ENCODE data around the gene ALG12. TPM values are rescaled to one million over a fixed set of nuclear protein-coding genes. Genes with fewer than 3 reads are reported as not detected.

ALG12 gene
- total and polyA plus RNA-seq, 2 of the 4 experiments (the other 2 are of a cell fraction): 7.2 to 10.9 TPM

- Histone ChIP-seq H2BK20ac (ENCODE audit: low read depth, low read length) (no peak overlapping the region), H2AFZ (replicated peaks; ENCODE audit: low read length, poor library complexity) (no peak overlapping the region), H4K5ac (ENCODE audit: low read depth, low read length) (no peak overlapping the region), H3K56ac (ENCODE audit: extremely low read depth, insufficient read depth, low read length) (no peak overlapping the region), H3K36me3 (ENCODE audit: control insufficient read depth, insufficient read depth, low read length) (peaks cover 18% of the 10 kb centered on the region), H3K14ac (replicated peaks; ENCODE audit: low read depth, low read length) (no peak overlapping the region), H3K79me1 (ENCODE audit: low read depth in 1 of 2, low read length in 2 of 2) (peaks cover 24 to 65% of the 10 kb centered on the region in 2 experiments), H2BK5ac (ENCODE audit: low read depth, low read length, poor library complexity, severe bottlenecking) (no peak overlapping the region), H3K18ac (ENCODE audit: low read depth, low read length) (no peak overlapping the region), H3K4me2 (ENCODE audit: low read depth, low read length) (no peak overlapping the region), H4K91ac (ENCODE audit: insufficient read depth, low read depth, low read length) (no peak overlapping the region), H3K4ac (ENCODE audit: low read depth, low read length) (no peak overlapping the region), H3K9me1 (ENCODE audit: insufficient read depth, low read length) (peaks cover 9% of the 10 kb centered on the region; the same call in 1 of the 2 replicates), H3K9ac (ENCODE audit: low read depth, low read length) (no peak overlapping the region), H3K4me3 (ENCODE audit: insufficient read depth, low read depth, low read length) (no peak overlapping the region), H2BK15ac (ENCODE audit: low read depth, low read length) (no peak overlapping the region), H2BK120ac (ENCODE audit: low read depth, low read length) (no peak overlapping the region), H3K27ac (ENCODE audit: insufficient read depth, low read length) (no peak overlapping the region), H2AK9ac (replicated peaks; ENCODE audit: low read depth, low read length, poor library complexity) (no peak overlapping the region), H3K4me1 (ENCODE audit: control insufficient read depth, insufficient read depth, low read length) (no peaks in the 10 kb centered on the region), H4K8ac (ENCODE audit: low read depth in 2 of 2, low read length in 2 of 2) (no peak overlapping the region), H4K20me1 (ENCODE audit: insufficient read depth, low read length) (peaks cover 67% of the 10 kb centered on the region), H3K9me3 (ENCODE audit: control insufficient read depth, insufficient read depth, low read length) (peaks cover 30% of the 10 kb centered on the region), H3K27me3 (ENCODE audit: control insufficient read depth, insufficient read depth, low read length) (no peaks in the 10 kb centered on the region), H2AK5ac (ENCODE audit: low read depth, low read length) (no peak overlapping the region), H3K23ac (ENCODE audit: low read depth, low read length) (no peak overlapping the region)
- 88% methylated on average over 8 of the region's 17 CpGs; no CpG with 5 or more reads in 1 of the 2 experiments for WGBS, 2 experiments (ENCODE audit: extremely low coverage in 2 of 2, insufficient read length in 1 of 2)
- intact Hi-C loops (cut with micrococcal nuclease) (no loop called here), dilution Hi-C loops (cut with HindIII; ENCODE audit: low sequenced_read_pairs, unreplicated experiment) (no loop called here), in situ Hi-C loops (cut with MboI; ENCODE audit: low sequenced_read_pairs) (loop anchor here (10.0 kb wide), 1 partner anchor 50 kb away; the partner anchor contains the start of genes ALG12 and CRELD2)
- POLR2A ChIA-PET (ENCODE audit: unreplicated experiment): no interaction called here
- TF ChIP-seq CHD1 (IDR thresholded peaks at IDR 0.05; ENCODE audit: low read depth, low read length) (no peak), BHLHE40 (IDR thresholded peaks at IDR 0.05; ENCODE audit: low read depth, low read length) (no peak), ELK1 (IDR thresholded peaks at IDR 0.05; ENCODE audit: borderline replicate concordance, low read depth, low read length) (no peak), POLR2A (IDR thresholded peaks at IDR 0.05; ENCODE audit: low read depth, low read length) (no peak), CEBPB (IDR thresholded peaks at IDR 0.05; ENCODE audit: low read depth, low read length) (no peak), MAFK (IDR thresholded peaks at IDR 0.05; ENCODE audit: low read depth, low read length) (no peak), USF2 (IDR thresholded peaks at IDR 0.05; ENCODE audit: low read depth, low read length) (no peak), MXI1 (IDR thresholded peaks at IDR 0.05; ENCODE audit: borderline replicate concordance, low read depth, low read length) (no peak), RCOR1 (IDR thresholded peaks at IDR 0.05; ENCODE audit: insufficient replicate concordance, low read length) (no peak), SMC3 (IDR thresholded peaks at IDR 0.05; ENCODE audit: low read depth, low read length) (no peak), RFX5 (IDR thresholded peaks at IDR 0.05; ENCODE audit: low read depth, low read length) (no peak), NFE2L2 (IDR thresholded peaks at IDR 0.05; ENCODE audit: low read depth, low read length) (no peak), RAD21 (IDR thresholded peaks at IDR 0.05; ENCODE audit: low read length) (no peak), MAZ (IDR thresholded peaks at IDR 0.05; ENCODE audit: borderline replicate concordance, low read depth, low read length) (no peak)
- TF ChIP-seq, protein P1, sequence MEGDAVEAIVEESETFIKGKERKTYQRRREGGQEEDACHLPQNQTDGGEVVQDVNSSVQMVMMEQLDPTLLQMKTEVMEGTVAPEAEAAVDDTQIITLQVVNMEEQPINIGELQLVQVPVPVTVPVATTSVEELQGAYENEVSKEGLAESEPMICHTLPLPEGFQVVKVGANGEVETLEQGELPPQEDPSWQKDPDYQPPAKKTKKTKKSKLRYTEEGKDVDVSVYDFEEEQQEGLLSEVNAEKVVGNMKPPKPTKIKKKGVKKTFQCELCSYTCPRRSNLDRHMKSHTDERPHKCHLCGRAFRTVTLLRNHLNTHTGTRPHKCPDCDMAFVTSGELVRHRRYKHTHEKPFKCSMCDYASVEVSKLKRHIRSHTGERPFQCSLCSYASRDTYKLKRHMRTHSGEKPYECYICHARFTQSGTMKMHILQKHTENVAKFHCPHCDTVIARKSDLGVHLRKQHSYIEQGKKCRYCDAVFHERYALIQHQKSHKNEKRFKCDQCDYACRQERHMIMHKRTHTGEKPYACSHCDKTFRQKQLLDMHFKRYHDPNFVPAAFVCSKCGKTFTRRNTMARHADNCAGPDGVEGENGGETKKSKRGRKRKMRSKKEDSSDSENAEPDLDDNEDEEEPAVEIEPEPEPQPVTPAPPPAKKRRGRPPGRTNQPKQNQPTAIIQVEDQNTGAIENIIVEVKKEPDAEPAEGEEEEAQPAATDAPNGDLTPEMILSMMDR (conservative IDR thresholded peaks at IDR 0.05; ENCODE audit: low read depth, low read length): no peak
- CTCF ChIA-PET: no interaction called here
- ATAC-seq (ENCODE audit: low read depth): no peak
- no TSS peak for BruUV-seq (replicated peaks)
- no peak for DNase-seq
Observed at GRCh38 chr22:49865156-49865555, 53.1 kb downstream of the ALG12 start.

All from IMR-90 (cell line).